HTERT RPE-1 (cell line): Measurements from ENCODE around the gene EZH2.

ENCODE experiments used
- in situ Hi-C: fragments of 300-500 bp; cut with MboI; formaldehyde crosslinking; loops from 4 replicates; pipeline ENCODE4 v1.14.3; 2020; ENCODE audit warnings: low sequenced_read_pairs

EZH2 gene

GRCh38 chr7:148773334-148773733 lies 110.8 kb downstream of the EZH2 start:
- in situ Hi-C loops, result no loop called here

- in situ Hi-C loops, result no loop called here
Measured at GRCh38 chr7:148772297-148773089, 111.6 kb downstream of the EZH2 start.

- in situ Hi-C loops, result no loop called here
Measured at GRCh38 chr7:148770004-148770403, 114.1 kb downstream of the EZH2 start.

GRCh38 chr7:148763622-148764021 lies 120.5 kb downstream of the EZH2 start:
- in situ Hi-C loops, result no loop called here

GRCh38 chr7:148761499-148762278 lies 122.4 kb downstream of the EZH2 start:
- in situ Hi-C loops, result no loop called here
